Gastroesophageal sphincter (tissue), 3 donors: ENCODE data around the gene ZNF648.

Source experiments
- CTCF ChIP-seq, 4 experiments: fragments of 200-600 bp in 2 of 4; fragments of 450-650 bp in 2 of 4; sonication (generic) in 1 of 4; IDR thresholded peaks; one replicate each; pipeline ENCODE4 v1.5.1; 2017 to 2019; ENCODE audit warnings: antibody characterized with exemption in 4 of 4, mild to moderate bottlenecking in 2 of 4, moderate library complexity in 2 of 4
- POLR2A ChIP-seq, 2 donors: fragments of 450-650 bp; IDR thresholded peaks; one replicate each; pipeline ENCODE4 v1.6.1; 2017; ENCODE audit warnings: antibody characterized with exemption in 2 of 2, mild to moderate bottlenecking in 2 of 2, moderate library complexity in 1 of 2

DNA sequence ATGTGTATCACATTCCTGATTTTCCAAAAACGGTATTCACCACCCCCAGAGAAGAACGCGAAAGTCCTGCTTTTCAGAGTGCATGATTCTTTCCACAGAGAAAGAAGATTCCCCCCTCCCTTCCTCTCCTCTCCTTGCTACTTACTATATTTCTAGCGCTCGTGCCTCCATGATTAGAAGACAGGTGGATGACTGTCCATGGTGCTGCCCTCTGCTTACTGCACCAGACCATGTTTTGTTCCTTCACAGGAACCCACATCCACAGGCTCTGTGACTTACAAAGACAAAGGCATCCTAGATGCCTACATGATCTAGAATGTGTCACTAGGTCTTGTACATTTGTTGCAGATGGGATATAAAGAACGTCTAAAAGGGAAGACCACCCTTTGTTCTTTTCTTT, 49.1 kb upstream of the ZNF648 start:
- no peak for TF ChIP-seq CTCF (IDR thresholded peaks at IDR 0.05)
- no peak for TF ChIP-seq POLR2A (IDR thresholded peaks at IDR 0.05)
